Spinal cord (tissue), 10 donors: ENCODE measurements around the gene ARHGAP26. TPM values are rescaled to one million over a fixed set of nuclear protein-coding genes. Genes with fewer than 3 reads are reported as not detected.

Experiments
- DNase-seq, 6 donors: peaks; one replicate each; pipeline versions ENCODE4 v3.0.0 to v3.0.0-alpha.2; 2013 to 2015; ENCODE audit warnings: low spot score in 6 of 6, low read depth in 4 of 6
- H3K27ac ChIP-seq: one replicate; pipeline ENCODE4 v1.5.1; 2013; ENCODE audit warnings: low read depth, low read length, control low read depth
- H3K27me3 ChIP-seq: one replicate; pipeline ENCODE4 v1.6.1; 2013; ENCODE audit warnings: low read length; ENCODE audit not compliant: control insufficient read depth, insufficient read depth
- H3K36me3 ChIP-seq: one replicate; pipeline ENCODE4 v1.6.1; 2013; ENCODE audit warnings: low read length; ENCODE audit not compliant: control insufficient read depth, insufficient read depth
- H3K4me1 ChIP-seq: one replicate; pipeline ENCODE4 v1.6.1; 2013; ENCODE audit warnings: low read length; ENCODE audit not compliant: control insufficient read depth, insufficient read depth
- H3K4me3 ChIP-seq: one replicate; pipeline ENCODE4 v1.5.1; 2013; ENCODE audit warnings: low read depth, low read length, control low read depth
- H3K9me3 ChIP-seq: one replicate; pipeline ENCODE4 v1.6.1; 2013; ENCODE audit warnings: low read length; ENCODE audit not compliant: control insufficient read depth, insufficient read depth
- WGBS: methylation state at CpG from one replicate; pipeline ENCODE4 v1.1.5; 2013; ENCODE audit warnings: missing lambda C conversion rate; ENCODE audit not compliant: insufficient coverage; 5-methylcytosine and 5-hydroxymethylcytosine counted together
- polyA plus RNA-seq, 2 donors: library from polyadenylated mRNA; unstranded; fragments of 120-200 nt; gene quantifications; one replicate each; pipeline ENCODE4 v1.2.1, GENCODE V29; 2013; ENCODE audit not compliant: insufficient read length in 2 of 2
- total RNA-seq, 2 donors: library from RNA; depleted of rRNA in 1 of 2; stranded (reverse); fragments of 120-200 nt in 1 of 2; fragments of >200 nt in 1 of 2; gene quantifications; one replicate each; pipeline versions ENCODE4 v1.2.3 to v1.2.4, GENCODE V29; 2013 to 2014
- donor health status: healthy.

The ARHGAP26 gene
- total and polyA plus RNA-seq, 4 donors: 21.9 to 39.7 (median 22.4) TPM

- peak in 1 of 6 donors; percentile 24 for DNase-seq
- WGBS: 30% methylated on average over 3 of the region's 7 CpGs
- H3K4me1 ChIP-seq: peaks cover 3% of the 10 kb centered on the region
Observed at GRCh38 chr5:143051244-143052058, 281.3 kb downstream of the ARHGAP26 start.

GRCh38 chr5:143052967-143053682, 282.9 kb downstream of the ARHGAP26 start:
- H3K9me3 ChIP-seq: no peaks in the 10 kb centered on the region
- no peak for DNase-seq
- WGBS: 100% methylated on average over 2 of the region's 3 CpGs
- no peaks in the 10 kb centered on the region for H3K27me3 ChIP-seq
- peaks cover 3% of the 10 kb centered on the region for H3K4me1 ChIP-seq
- no peak overlapping the region for H3K4me3 ChIP-seq
- no peak overlapping the region for H3K27ac ChIP-seq
- no peaks in the 10 kb centered on the region for H3K36me3 ChIP-seq

More at GRCh38 chr5:143051244-143052058, 281.3 kb downstream of the ARHGAP26 start:
- Histone ChIP-seq H3K27me3 (no peaks in the 10 kb centered on the region), H3K27ac (peak overlapping the region; percentile 33), H3K36me3 (no peaks in the 10 kb centered on the region), H3K9me3 (no peaks in the 10 kb centered on the region), H3K4me3 (no peak overlapping the region)

GRCh38 chr5:143053780-143054179, 283.6 kb downstream of the ARHGAP26 start:
- H3K4me3 ChIP-seq: no peak overlapping the region
- DNase-seq: no peak
- H3K27me3 ChIP-seq: no peaks in the 10 kb centered on the region
- no CpG with 5 or more reads among the region's 8 CpGs for WGBS
- peaks cover 3% of the 10 kb centered on the region for H3K4me1 ChIP-seq
- H3K27ac ChIP-seq: no peak overlapping the region
- no peaks in the 10 kb centered on the region for H3K36me3 ChIP-seq
- H3K9me3 ChIP-seq: no peaks in the 10 kb centered on the region

- Histone ChIP-seq H3K27me3 (no peaks in the 10 kb centered on the region), H3K27ac (no peak overlapping the region), H3K36me3 (no peaks in the 10 kb centered on the region), H3K9me3 (no peaks in the 10 kb centered on the region), H3K4me3 (no peak overlapping the region), H3K4me1 (peaks cover 3% of the 10 kb centered on the region)
- WGBS: 72% methylated on average over 4 of the region's 5 CpGs
- no peak for DNase-seq
Observed at GRCh38 chr5:143054480-143054941, 284.3 kb downstream of the ARHGAP26 start.

GRCh38 chr5:143055596-143056338, 285.6 kb downstream of the ARHGAP26 start:
- no peak overlapping the region for H3K27ac ChIP-seq
- H3K9me3 ChIP-seq: no peaks in the 10 kb centered on the region
- no peaks in the 10 kb centered on the region for H3K36me3 ChIP-seq
- H3K4me3 ChIP-seq: no peak overlapping the region
- H3K4me1 ChIP-seq: no peaks in the 10 kb centered on the region
- no CpG with 5 or more reads among the region's 5 CpGs for WGBS
- DNase-seq: no peak
- H3K27me3 ChIP-seq: no peaks in the 10 kb centered on the region

GRCh38 chr5:143056339-143056704, 286.1 kb downstream of the ARHGAP26 start:
- H3K9me3 ChIP-seq: no peaks in the 10 kb centered on the region
- H3K27me3 ChIP-seq: no peaks in the 10 kb centered on the region
- no peak for DNase-seq
- no peak overlapping the region for H3K4me3 ChIP-seq
- no peak overlapping the region for H3K27ac ChIP-seq
- H3K4me1 ChIP-seq: no peaks in the 10 kb centered on the region
- no peaks in the 10 kb centered on the region for H3K36me3 ChIP-seq

- DNase-seq: no peak
- H3K9me3 ChIP-seq: no peaks in the 10 kb centered on the region
- no peaks in the 10 kb centered on the region for H3K27me3 ChIP-seq
- no peak overlapping the region for H3K27ac ChIP-seq
- no peak overlapping the region for H3K4me3 ChIP-seq
- H3K36me3 ChIP-seq: no peaks in the 10 kb centered on the region
- WGBS: no CpG with 5 or more reads among the region's 2 CpGs
- H3K4me1 ChIP-seq: no peaks in the 10 kb centered on the region
Observed at GRCh38 chr5:143056792-143057579, 286.8 kb downstream of the ARHGAP26 start.

GRCh38 chr5:143057580-143057999, 287.4 kb downstream of the ARHGAP26 start:
- Histone ChIP-seq H3K27ac (no peak overlapping the region), H3K4me1 (no peaks in the 10 kb centered on the region), H3K27me3 (no peaks in the 10 kb centered on the region), H3K9me3 (no peaks in the 10 kb centered on the region), H3K36me3 (no peaks in the 10 kb centered on the region), H3K4me3 (no peak overlapping the region)
- 84% methylated on average over 3 of the region's 3 CpGs for WGBS
- DNase-seq: no peak

- H3K4me1 ChIP-seq: peaks cover 4% of the 10 kb centered on the region
- no peak overlapping the region for H3K4me3 ChIP-seq
- WGBS: no CpG with 5 or more reads among the region's 1 CpG
- no peaks in the 10 kb centered on the region for H3K36me3 ChIP-seq
- H3K27ac ChIP-seq: no peak overlapping the region
- no peaks in the 10 kb centered on the region for H3K27me3 ChIP-seq
- no peaks in the 10 kb centered on the region for H3K9me3 ChIP-seq
- DNase-seq: no peak
Observed at GRCh38 chr5:143059355-143059754, 289.2 kb downstream of the ARHGAP26 start.
